Peyer's patch (tissue), 4 donors: ENCODE results near the gene CDK5RAP3.

Source experiments
- CTCF ChIP-seq, 6 experiments: fragments of 450-650 bp in 4 of 6; fragments of 200-600 bp in 2 of 6; sonication (generic) in 1 of 6; IDR thresholded peaks; one replicate each; pipeline ENCODE4 v1.5.1; 2017 to 2019; ENCODE audit warnings: antibody characterized with exemption in 6 of 6, mild to moderate bottlenecking in 3 of 6, moderate library complexity in 1 of 6
- POLR2A ChIP-seq, 2 donors: fragments of 450-650 bp; IDR thresholded peaks; one replicate each; pipeline ENCODE4 v1.5.1; 2017; ENCODE audit warnings: antibody characterized with exemption in 2 of 2, mild to moderate bottlenecking in 2 of 2, moderate library complexity in 2 of 2

- TF ChIP-seq POLR2A (IDR thresholded peaks at IDR 0.05) (no peak), CTCF (IDR thresholded peaks at IDR 0.05) (no peak)
These were observed 55.1 kb downstream of the CDK5RAP3 start for GRCh38 chr17:48025904-48026501.
